Mesenteric fat pad (tissue), 1 donor: Measurements from ENCODE around the gene PARL. TPM values are rescaled to one million over a fixed set of nuclear protein-coding genes. Genes with fewer than 3 reads are reported as not detected.
"Not testable (repeated sequence)": the region's sequence is repeated elsewhere in the genome, so short reads cannot be mapped to it uniquely, and the experiment has no call there.

ENCODE experiments used
- DNase-seq: peaks from one replicate; pipeline ENCODE4 v3.0.0-alpha.2; 2020; ENCODE audit warnings: low spot score
- total RNA-seq: library from RNA; stranded (reverse); fragmentation: NEBNext Ultra II Directional; extraction: Animal tissue kit (Norgen Biotek cat#: 25700); gene quantifications from one replicate; pipeline ENCODE4 v1.2.1, GENCODE V29; 2021
- donor health status: DM: yes; HTN: yes; CAD: no.

Gene PARL
- total RNA-seq, 1 donor from 2014 or later: 62.5 TPM

DNA sequence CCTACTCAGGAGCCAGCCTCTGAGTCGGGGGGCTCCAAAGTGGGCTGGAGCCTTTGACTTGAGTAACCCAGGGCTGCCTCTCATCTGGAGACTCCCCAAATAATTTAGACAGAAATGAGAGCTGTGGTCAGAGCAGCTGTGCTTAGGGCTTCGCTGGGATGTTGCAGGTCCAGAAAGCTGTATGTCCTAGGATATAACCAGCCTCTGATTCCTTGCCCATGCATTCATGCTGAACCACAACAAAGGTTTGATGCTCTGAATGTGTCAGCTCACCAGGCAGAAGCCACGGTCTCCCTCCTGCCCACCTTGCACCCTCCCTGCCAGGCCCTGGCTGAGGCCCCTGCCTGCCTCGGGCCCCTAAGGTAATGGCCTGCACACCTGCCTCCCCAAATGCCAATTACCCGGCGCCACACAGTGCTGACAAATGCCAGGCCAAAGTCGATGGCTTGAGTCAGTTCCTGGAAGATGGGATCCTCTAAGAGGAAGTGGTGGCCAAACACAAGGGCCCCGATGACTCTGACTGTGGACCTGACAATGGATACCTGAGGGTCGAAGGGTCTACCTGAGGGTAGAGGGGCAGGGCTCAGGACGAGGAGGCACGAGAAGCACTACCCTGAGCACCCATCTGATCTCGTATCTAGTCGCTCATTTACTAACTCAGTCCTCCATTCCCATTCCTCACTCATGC is 21.7 kb upstream of the PARL start:
- no peak for DNase-seq

DNA sequence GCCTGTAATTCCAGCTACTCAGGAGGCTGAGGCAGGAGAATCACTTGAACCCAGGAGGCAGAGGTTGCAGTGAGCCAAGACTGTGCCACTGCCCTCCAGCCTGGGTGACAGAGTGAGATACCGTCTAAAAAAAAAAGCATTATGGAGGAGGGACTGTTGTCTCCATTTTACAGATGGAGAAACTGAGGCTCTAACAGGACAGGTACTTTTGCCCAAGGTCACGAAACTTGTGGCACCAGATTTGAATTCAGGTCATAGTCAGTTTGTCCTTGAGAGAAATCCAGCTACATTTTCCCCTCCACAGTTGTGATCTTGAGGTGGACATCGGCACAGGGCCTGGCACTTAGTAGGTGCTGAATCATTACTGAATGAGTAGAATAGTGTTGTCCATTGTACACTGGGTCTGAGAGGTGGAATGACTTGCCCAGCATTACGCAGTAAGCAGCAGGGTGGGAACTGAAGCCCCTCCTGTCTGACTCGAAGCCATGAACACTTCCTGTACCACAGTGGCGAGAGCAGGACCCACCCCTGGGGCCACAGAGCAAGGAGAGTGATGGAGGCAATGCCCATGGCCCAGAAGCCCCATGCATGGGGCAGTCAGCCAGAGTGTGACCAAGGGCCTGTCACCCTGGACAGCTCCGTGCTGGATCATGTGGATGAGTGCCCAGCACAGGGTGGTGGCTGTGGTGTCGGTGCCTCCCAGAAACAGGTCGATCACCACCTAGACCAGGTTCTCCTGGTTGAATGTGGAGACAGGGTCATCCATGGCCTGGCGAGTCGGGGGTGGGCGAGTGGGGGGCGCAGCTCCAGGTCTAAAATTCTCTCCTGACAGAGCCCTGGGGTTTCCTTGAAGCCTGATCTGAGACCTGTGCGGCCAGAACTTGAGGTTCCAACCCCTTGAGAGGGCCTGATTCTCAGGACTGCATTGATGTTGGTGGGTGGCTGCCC is 20.4 kb upstream of the PARL start:
- no peak for DNase-seq

DNA sequence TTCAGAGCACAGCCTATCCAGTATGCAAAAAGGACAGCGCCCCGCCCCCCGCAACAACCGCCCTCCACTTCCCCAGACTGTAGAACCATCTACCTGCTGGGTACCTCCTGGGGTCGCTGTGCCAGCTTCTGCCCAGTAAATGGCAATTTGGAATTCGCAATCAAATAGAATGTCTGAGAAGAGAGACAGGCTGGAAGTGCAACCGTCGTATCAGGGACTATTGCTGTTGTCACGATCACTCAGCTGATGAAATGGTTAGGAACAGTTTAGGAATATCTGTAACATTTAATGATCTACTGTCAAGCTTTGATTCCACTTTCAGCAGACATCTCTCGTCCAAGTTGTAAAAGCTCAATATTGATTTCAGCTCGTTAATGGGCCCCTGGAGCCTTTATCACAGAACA is 13.3 kb upstream of the PARL start:
- peak; percentile 74 for DNase-seq

DNA sequence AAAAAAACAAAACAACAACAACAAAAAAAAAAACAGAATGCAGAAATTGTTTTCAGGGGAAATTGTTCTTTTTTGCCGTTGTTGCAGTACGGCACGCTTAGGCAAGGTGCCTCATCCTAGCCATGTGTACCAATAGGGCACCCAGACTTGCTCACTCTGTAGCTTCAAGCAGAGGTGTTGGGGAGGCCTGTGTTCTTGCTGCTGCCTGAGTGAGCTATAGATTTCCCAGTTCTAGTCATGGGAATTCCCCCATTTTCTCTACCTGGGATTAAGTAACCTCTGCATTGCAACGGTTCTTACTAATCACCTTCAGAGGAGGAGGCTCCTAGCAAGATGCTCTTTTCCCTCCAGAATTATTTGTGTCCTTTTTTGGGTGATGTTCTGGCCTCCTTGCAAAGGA is 12.9 kb upstream of the PARL start:
- no peak for DNase-seq

DNA sequence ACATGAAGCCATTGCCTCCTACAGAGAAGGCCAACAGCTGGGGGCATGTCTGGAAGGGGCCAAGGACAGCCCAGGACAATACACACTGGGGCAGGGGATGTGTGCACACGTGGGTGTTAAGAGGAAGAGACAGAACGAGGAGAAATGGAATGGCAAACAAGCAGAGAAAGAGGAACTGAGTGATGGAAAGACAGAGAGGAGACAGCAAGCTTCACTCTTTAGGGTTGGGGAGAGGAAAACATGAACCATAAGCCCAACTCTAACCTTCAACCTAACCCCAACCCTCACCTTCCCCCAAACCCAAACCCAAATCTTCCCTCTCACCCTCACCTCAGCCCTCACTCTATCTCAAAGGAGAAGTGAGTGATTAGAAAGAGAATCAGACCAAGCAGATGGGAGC is 11.9 kb upstream of the PARL start:
- no peak for DNase-seq

DNA sequence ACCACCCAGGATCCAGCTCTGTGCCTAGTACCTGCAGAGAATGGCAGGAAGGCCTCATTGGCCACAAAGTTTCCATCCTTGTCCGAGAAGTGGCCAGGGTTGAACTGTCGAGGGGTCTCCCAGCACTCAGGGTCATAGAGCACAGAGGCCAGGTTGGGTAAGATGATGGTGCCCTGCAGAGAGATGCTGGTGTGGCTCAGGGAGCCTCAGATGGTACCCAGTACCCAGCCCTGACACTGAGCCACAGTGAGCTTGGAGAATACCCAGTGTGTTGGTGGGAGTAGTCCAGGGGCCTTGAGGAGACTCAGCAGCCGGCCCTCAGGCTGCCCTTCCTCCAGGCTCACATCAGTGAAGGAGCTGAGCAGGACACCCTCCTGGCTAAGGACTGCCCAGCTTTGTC is 11.5 kb upstream of the PARL start:
- no peak for DNase-seq

DNA sequence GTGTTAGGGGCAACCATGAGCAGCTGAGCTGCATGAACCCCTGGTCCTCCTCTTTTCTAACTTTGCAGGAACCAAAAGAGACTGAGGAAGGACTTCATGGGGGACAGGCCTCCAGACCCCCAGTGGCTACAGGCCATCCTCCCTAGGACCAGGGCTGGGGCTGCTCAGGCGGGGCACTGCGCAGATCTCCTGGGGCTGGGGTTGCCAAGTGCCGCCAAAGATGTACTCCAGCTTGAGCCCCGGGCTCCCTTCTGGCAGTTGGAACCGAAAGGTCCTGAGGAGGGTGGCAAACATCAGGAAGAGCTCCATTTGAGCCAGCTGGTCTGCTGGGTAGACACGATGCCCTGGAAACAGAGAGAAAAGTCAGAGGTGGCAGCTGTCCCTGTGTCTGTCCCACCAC is 11.1 kb upstream of the PARL start:
- no peak for DNase-seq

DNA sequence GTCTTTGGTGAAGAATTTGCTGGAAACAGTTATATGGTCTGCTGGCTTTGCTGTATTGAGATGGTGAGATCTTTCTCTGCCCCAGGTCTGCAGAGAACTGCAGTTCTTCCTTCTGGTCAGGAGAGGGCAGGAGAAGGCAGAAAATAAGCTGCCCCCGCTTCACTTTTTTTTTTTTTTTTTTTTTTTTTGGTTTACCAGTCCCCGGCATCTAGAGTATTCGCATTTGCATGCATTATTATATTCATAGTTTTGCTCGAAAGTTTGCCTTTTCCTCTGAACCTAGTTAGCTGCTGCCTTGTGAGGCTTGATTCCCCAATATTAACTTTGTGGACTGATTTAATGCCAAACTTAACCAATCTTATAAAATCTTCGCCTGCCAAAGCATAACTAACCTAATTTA is 10.6 kb upstream of the PARL start:
- DNase-seq: no peak

DNA sequence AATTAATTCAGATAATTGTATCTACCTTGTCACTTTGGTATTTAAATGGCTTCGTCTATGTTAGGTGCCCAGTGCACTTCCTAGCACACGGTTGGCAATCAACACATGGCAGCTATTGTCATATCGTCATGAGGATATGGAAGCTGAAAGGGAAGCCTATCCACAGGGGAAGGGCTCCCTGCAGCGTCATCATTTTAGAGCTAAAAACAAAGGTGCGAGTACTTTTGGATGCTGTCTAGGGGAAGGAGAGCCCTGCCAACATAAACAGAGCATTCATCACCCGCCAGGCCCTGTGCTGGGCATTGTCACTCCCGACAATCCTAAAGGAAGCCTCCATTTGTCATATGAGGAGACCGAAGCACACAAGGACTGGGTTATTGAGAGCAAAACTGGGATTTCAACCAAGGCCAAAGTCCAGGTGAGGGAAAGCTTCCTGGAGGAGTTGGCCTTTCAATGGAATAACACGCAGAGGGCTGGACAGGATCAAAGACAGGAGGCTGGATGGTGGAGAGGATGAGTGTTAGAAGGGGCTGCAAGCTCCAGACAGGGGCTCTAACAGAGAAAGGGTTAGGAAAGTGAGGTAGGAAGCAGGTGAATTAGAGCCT is 8.0 kb upstream of the PARL start:
- no peak for DNase-seq

DNA sequence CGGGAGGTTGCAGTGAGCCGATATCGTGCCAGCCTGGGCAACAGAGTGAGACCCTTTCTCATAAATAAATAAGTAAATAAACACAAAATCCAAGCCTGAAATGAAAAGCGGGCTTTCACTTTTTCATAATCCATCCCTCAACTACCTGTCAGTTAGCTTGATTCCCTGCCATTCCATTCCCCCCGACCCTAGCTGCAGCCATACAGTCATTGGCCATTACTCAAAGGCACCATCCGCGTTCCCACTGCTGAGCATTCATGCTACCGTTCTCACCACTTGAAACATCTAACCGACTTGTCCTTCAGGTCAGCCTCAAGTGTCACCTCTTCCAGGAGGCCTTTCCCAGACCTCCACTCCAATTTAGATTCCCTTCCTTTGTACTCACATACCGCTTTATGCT is 1.1 kb upstream of the PARL start:
- no peak for DNase-seq

DNA sequence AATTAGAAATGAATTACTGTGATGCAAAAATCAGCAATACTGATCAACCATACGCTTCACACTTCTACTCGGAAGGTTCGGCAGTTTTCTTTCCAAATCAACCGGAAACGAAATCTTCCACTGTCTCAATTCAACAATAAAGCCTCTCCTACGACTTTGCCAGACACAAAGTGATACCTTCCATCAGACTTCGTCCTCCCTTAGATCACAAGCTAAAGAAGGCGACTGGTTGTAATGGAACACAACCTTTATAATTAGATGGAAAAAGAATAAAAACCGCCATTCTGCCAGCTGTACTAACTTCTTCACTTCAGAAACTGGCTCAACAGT is 618 bp downstream of the PARL start:
- DNase-seq: no peak

DNA sequence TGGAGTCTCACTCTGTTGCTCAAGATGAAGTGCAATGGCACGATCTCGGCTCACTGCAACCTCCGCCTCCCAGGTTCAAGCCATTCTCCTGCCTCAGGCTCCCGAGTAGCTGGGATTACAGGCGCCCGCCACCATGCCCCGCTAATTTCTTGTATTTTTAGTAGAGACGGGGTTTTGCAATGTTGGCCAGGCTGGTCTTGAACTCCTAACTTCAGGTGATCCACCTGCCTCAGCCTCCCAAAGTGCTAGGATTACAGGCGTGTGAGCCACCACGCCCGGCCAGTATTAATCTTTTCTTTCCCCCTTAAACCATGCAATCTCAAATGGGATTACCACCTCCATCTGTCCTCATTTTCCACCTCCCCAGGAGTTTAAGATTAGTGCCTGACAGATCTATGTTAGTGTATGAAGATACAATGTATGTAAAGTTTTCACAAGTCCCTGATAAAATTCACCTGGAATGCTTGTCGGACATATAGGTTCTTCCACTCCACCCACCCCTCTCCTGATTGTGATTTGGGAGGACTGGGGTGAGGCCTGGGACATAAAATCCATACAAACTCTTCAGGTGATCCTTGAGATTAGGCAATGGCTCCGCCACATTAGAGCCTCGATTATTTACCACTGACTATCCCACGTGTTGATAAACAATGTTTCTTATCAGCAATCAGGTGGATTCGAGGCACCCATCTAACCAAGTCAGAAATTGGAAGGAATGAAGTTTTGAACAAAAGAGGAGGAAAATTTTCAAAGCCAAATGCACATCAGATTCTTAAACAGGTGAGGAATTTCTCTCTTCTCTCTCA is 1.2 kb downstream of the PARL start:
- DNase-seq: no peak

DNA sequence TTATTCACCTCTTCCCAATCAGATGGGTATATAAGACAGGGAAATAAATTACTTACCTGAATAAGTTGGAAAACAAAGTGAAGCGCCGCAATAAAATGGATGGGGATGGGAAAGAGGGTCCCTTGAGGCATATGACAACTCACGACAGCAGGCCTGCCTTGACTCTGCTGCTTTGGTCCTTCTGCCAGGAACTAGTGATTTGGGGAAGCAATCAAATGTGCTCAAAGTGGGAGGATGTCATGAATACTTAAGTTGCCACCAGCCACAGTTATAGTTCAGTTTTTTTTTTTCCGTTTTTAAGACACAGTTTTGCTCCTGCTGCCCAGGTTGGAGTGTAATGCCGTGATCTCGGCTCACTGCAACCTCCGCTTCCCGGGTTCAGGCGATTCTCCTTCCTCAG is 4.6 kb downstream of the PARL start:
- no peak for DNase-seq

DNA sequence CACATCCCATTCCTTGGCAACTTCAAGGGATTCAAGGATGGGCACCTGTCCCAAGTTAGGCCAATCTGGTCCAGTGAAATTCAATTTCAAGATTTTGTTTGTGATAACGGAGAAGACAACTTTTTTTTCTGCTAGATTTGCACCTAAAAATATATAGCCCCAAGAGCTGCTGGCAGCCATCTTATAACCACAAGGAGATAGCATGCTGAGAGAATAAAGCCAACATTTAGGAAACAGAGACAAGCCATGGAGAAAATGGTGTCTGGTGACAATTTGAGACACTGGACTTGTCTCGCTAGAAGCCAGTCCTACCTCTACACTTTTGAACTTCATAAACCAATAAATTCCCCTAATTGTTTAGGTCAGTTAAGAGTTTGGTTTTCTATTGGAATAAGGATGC is 5.4 kb downstream of the PARL start:
- no peak for DNase-seq

DNA sequence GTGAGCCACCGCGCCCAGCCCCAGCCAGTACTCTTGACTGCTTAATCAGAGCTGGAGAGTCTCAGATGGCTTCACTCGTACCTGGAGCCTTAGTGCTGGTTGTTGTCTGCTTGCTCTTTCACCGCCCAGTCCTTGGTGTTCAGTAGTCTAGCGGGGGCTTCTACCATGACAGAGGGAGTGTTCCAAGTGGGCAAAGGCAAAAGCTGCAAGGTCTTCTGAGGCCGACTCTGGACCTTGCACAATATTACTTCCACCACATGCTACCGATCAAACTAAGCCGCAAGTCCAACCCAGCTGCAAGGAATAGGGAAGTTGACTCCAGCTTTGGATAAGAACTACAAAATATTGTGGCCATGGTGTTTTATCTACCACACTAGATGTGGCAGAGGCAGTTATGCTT is 6.6 kb downstream of the PARL start:
- no peak for DNase-seq

DNA sequence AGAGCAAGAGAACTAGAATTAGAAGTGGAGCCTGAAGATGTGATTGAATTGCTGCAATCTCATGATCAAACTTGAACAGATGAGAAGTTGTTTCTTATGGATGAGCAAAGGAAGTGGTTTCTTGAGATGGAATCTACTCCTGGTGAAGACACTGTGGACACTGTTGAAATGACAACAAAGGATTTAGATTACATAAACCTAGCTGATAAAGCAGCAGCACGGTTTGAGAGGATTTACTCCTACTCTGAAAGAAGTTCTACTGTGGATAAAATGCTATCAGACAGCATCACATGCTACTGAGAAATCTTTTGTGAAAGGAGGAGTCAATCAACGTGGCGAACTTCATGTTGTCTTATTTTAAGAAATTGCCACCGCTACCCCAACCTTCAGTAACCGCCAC is 7.5 kb downstream of the PARL start:
- DNase-seq: not testable (repeated sequence)

DNA sequence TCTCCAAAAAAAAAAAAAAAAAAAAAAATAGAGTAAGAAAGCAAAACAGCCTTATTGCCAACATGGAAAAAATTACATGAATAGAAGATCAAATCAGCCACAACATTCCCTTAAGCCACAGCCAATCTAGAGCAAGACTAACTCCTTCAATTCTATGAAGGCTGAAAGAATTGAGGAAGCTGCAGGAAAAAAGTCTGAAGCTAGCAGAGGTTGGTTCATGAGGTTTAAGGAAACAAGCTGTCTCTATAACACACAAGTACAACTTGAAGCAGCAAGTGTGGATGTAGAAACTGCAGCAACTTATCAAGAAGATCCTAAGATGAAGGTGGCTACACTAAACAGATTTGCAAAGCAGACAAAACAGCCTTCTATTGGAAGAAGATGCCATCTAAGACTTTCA is 9.3 kb downstream of the PARL start:
- no peak for DNase-seq

DNA sequence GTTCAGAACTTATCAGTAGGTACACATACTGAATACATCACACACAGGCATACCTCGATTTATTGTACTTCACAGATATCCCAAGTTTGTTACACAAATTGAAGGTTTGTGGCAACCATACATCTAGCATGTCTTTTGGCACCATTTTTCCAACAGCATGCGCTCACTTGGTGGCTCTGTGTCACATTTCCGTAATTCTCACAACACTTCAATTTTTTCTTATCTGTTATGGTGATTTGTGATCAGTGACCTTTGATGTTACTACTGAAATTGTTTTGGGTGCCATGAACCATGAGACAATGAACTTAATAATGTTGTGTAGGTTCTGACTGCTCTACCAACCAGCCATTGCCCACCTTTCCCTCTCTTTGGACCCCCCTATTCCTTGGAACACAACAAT is 10.8 kb downstream of the PARL start:
- DNase-seq: no peak

DNA sequence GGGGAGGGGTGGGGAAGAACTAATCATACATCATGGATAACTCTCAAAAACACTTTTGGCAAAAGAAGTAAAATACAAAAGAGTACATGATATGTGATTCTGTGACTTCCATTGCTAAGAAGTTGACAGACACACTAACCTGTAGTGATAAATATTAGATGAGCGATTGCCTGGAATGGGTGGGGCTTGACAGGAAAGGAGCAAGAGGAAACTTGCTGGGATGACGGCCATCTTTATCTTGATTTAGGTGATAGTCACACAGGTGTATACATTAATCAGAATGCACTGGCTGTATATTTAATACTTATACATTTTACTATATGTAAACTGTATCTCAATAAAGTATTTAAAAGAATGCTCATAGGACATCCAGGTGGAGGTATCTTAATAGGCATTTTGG is 13.1 kb downstream of the PARL start:
- DNase-seq: no peak

DNA sequence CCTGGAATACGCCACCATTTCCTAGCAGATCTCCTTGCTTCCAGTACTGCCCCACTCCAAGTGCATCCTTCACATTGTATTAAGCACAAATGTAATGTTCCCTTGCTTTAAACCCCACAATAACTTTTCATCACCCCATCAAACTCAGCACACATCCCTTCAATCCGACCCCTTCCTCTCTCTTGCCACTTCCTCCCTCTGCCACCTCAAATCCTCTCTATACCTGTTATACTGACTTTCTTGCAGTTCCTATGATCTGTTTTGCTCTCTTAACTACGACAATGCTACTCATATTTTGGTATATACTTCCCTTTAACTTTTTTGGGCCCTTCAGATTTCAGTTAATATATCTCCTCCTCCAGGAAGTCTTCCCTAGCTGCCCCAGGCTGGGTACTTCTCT is 14.1 kb downstream of the PARL start:
- no peak for DNase-seq

DNA sequence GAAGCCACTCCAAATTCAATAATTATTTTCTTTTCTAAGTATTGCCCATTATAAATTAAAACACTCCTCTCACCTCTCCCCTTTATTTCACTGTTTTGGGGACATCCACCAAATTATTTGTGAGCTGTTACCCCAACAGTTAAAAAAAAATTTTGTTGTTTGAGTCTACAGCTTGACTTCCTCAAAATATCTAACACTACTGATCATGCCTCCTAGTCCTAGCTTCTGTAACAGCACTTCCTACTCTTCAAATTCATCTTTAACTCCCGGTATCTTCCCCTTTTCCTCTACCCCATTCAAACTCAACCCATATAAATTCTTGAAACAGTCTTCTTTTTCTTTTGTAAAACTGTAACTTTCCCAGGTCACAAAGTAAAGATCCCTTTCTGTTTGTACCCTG is 15.9 kb downstream of the PARL start:
- DNase-seq: no peak

DNA sequence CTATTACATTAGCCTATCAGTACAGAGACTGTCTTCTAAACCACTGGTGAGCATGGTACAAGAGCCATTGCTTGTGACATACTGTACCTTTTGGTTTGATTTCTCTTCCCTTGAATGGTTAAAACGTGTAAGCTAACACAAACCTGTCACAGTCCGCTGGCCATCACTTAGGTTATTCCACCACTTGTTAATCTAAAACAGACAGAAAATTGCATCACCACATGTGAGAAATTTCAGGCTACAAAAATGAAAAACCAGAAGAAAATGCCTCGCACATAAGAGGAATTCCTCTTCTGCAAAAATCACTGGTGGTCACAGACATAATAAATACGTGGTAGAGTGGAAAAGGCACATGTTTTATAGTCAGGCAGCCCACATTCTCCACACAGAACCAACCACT is 22.1 kb downstream of the PARL start:
- DNase-seq: no peak
